ENCODE results near the gene PHRF1.

DNA sequence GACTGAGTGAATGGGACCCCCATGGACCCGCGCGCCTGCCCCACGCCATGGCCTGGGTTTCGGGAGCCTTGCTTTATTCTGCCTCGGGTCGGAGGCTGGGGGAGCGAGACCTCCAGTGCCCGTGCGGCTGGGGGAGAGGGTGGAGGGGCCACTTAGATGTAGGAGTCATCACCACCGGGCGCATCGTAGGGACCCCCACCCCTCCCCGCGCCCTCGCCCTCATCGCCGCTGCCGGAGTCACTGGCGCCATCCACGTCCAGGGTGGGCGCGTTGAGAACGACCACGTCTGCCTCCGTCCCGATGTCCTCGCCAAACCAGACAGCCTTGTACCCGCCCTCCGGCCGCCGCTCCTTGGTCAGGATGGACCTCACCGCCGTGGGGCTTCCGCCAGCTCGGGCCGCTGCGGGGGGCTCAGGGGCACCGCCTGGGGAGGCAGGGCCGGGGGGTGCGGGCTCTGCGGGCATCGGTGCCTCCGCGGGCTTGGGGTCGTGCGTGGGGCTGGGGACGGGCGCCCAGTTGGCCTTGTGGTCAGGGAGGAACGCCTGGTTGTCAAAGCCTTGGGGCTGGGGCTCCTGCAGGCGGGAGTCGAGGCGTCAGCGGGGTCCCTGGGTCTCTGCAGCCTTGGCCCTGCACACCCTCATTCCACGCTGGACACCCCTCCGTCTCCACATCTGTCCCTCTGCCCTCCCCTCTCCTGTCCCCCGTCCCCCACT is 41.1 kb downstream of the PHRF1 start:
- TF ChIP-seq, protein P1, sequence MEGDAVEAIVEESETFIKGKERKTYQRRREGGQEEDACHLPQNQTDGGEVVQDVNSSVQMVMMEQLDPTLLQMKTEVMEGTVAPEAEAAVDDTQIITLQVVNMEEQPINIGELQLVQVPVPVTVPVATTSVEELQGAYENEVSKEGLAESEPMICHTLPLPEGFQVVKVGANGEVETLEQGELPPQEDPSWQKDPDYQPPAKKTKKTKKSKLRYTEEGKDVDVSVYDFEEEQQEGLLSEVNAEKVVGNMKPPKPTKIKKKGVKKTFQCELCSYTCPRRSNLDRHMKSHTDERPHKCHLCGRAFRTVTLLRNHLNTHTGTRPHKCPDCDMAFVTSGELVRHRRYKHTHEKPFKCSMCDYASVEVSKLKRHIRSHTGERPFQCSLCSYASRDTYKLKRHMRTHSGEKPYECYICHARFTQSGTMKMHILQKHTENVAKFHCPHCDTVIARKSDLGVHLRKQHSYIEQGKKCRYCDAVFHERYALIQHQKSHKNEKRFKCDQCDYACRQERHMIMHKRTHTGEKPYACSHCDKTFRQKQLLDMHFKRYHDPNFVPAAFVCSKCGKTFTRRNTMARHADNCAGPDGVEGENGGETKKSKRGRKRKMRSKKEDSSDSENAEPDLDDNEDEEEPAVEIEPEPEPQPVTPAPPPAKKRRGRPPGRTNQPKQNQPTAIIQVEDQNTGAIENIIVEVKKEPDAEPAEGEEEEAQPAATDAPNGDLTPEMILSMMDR (IDR thresholded peaks at IDR 0.05; ENCODE audit: low read depth, low read length, missing input control) = no peak
- TF ChIP-seq SP1 (IDR thresholded peaks at IDR 0.05) = no peak
- no peak for TF ChIP-seq TAF1 (conservative IDR thresholded peaks at IDR 0.05)
- no peak for TF ChIP-seq RAD21 (IDR thresholded peaks at IDR 0.05)
- TF ChIP-seq HNF4A (conservative IDR thresholded peaks at IDR 0.05) = no peak
- TF ChIP-seq GABPA (IDR thresholded peaks at IDR 0.05 in 1 of 2, conservative IDR thresholded peaks at IDR 0.05 in 1 of 2) = no peak
- TF ChIP-seq, protein P2, sequence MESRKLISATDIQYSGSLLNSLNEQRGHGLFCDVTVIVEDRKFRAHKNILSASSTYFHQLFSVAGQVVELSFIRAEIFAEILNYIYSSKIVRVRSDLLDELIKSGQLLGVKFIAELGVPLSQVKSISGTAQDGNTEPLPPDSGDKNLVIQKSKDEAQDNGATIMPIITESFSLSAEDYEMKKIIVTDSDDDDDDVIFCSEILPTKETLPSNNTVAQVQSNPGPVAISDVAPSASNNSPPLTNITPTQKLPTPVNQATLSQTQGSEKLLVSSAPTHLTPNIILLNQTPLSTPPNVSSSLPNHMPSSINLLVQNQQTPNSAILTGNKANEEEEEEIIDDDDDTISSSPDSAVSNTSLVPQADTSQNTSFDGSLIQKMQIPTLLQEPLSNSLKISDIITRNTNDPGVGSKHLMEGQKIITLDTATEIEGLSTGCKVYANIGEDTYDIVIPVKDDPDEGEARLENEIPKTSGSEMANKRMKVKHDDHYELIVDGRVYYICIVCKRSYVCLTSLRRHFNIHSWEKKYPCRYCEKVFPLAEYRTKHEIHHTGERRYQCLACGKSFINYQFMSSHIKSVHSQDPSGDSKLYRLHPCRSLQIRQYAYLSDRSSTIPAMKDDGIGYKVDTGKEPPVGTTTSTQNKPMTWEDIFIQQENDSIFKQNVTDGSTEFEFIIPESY (IDR thresholded peaks at IDR 0.05) = no peak
- TF ChIP-seq, protein P3, sequence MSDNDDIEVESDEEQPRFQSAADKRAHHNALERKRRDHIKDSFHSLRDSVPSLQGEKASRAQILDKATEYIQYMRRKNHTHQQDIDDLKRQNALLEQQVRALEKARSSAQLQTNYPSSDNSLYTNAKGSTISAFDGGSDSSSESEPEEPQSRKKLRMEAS (IDR thresholded peaks at IDR 0.05) = no peak
- TF ChIP-seq, protein P4, sequence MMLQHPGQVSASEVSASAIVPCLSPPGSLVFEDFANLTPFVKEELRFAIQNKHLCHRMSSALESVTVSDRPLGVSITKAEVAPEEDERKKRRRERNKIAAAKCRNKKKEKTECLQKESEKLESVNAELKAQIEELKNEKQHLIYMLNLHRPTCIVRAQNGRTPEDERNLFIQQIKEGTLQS (IDR thresholded peaks at IDR 0.05) = no peak
- no peak for TF ChIP-seq YY1 (IDR thresholded peaks at IDR 0.05)
